Ramos (cell line): ENCODE data around the gene ZAP70.

Experiments used
- in situ Hi-C: fragments of 300-500 bp; cut with MboI; formaldehyde crosslinking; loops from one replicate; pipeline ENCODE4 v1.14.3; 2022; ENCODE audit warnings: low sequenced_read_pairs; ENCODE audit not compliant: unreplicated experiment

The ZAP70 gene

GRCh38 chr2:97764559-97765263 lies 51.3 kb downstream of the ZAP70 start:
- in situ Hi-C loops: no loop called here

GRCh38 chr2:97765933-97766332 lies 52.6 kb downstream of the ZAP70 start:
- in situ Hi-C loops: no loop called here

DNA sequence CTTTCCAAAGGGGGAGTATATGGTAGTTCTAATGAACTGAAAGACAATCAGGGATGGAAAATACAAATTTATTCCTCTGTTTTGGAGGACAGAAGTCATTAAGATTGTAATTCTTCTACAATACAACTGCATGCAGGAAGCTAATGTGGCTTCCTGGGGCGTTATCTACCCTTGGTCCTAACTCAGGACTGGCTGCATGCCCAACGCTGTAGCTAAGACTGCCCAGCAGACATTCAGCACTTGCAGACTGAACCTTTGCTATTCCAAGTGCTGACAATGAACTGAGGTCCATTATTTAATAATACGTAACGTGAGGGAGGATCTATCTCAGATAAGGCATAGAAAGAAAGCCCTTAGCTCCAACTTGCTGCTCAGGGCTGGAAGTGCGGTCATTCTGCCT lies 53.2 kb downstream of the ZAP70 start:
- in situ Hi-C loops: no loop called here

DNA sequence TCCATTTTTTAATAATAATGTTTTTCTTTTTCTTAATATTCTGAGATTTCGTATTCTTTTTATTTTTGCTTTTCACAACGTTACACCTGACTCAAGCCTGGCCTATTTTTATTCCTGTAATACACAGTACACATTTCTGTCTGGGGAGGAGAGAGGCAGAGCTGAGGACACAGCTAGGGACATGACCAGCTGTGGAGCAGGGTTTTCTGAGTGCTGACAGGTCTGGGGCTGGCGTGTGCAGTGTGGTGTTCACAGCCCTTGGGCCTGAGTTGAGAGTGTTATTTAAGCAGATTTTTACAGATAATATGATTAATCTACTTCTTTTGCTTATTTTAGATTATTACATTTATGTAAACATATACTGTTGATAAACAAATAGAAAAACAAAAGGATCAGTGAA lies 55.9 kb downstream of the ZAP70 start:
- in situ Hi-C loops: no loop called here

GRCh38 chr2:97769711-97770110 lies 56.3 kb downstream of the ZAP70 start:
- in situ Hi-C loops: no loop called here

DNA sequence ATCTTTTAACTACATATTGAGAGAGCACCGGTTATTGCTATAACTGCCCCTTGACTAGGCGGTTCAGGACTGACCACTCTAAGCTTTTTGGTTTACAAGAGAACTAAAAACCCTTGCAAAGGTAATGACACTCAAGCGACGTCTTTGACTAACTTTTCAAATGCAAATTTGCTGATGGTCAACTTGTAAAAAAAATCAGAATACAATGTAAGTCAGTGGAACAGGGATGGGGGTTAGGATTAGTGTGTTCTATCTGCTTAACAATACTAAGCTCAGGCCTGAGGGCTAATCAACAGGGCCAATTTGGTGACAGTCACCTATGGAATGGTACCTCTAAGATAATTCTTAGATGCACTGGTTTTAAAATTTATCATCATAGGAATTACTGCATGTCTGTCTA lies 57.1 kb downstream of the ZAP70 start:
- in situ Hi-C loops: no loop called here

DNA sequence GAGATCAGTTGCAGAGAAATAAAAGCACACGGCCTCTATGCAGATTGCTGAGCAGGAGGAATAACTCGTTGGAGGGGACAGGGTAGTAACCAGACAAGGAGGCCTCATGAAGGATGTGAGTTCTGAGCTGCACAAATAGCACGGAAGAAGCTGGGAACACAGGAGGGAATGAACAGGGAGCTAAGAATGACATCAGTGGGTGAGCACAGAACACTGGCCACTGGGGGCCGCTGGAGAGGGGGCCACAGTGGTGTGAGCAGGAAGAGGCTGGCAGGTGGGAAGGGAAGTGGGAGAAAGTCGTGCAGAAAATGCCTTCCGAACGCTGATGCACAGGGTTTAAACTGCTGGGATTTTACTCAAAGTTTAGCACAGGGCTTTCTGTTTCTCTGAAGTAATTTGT lies 61.0 kb downstream of the ZAP70 start:
- in situ Hi-C loops: no loop called here

DNA sequence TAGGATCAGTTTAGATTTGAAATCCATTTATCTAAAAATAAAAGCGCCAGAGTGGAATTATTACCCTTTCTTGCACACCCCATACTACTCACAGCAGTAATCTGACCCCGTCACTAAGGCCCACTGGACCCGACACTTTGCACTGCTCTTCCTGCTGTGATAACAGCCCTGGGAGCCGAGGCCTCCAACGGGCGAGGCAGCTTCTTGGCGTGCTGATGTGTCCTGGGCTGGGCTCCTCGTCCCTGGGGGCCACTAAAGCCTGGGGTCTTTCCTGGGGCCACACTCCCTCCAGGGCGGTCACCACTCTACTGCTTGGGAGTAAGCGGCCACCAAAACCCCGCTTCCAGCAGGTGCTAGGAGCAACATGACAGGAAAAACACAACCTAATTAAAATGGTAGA lies 61.7 kb downstream of the ZAP70 start:
- in situ Hi-C loops: no loop called here

GRCh38 chr2:97779141-97779540 lies 65.8 kb downstream of the ZAP70 start:
- in situ Hi-C loops: no loop called here

- in situ Hi-C loops: no loop called here
Measured at GRCh38 chr2:97781981-97782380, 68.6 kb downstream of the ZAP70 start.

GRCh38 chr2:97784953-97785352 lies 71.6 kb downstream of the ZAP70 start:
- in situ Hi-C loops: no loop called here

DNA sequence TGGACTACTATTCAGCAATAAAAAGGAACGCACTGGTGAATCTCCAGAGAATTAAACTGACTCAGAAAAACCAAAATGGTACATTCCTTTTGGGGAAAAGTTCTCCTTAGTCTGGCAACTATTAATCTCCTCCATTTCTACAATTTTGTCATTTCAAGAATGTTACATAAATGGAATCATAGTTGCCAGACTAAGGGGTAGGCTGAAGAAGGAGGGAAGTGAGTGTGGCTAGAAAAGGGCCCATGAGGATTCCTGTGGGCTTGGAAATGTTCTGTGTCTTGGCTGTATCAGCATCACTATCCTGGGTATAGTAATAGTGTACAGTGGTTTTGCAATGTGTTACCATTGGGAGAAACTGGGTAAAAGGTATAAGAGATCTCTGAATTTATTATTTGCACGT lies 72.4 kb downstream of the ZAP70 start:
- in situ Hi-C loops: no loop called here

DNA sequence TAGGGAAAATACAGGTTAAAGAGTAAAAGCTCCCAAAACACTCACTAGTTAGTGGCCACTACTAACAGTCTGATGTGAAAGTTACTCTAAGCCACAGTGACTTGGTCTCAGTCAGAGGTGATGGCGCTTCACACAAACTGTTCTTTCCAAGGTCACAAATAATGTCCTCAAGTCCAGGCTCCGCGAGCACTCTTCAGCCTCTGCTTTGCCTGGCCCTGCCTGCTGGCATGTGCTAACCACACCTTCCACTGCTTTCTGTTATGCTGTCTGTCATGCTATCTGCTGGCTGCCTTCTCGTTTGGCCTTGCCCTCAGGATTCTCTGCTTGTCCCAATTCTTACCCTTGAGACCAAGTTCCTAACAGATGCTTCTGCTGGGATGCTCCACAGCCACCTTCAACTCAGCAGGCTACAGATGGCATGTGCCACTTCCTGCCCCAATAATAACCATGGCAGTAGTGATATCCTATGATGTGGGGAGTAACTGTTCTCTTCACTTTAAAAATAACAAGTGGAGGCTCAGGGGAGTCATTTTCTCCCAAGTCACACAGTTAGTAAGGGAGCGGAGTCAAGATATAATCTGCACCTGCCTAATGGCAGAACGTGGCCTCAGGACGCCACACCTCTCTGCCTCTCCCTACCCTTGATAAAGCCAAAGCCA lies 75.7 kb downstream of the ZAP70 start:
- in situ Hi-C loops: no loop called here
